Measurements from ENCODE around the gene FUT1. TPM values are rescaled to one million over a fixed set of nuclear protein-coding genes. Genes with fewer than 3 reads are reported as not detected.
A peak's percentile ranks its signal among the peaks of the same experiment; 100 is the strongest.

FUT1 gene
- total and polyA plus RNA-seq, 9 of the 15 experiments (the other 6 are each of a cell fraction or from before 2014, with no cell fraction given) = 2.3 to 18.5 (median 8.8) TPM

DNA sequence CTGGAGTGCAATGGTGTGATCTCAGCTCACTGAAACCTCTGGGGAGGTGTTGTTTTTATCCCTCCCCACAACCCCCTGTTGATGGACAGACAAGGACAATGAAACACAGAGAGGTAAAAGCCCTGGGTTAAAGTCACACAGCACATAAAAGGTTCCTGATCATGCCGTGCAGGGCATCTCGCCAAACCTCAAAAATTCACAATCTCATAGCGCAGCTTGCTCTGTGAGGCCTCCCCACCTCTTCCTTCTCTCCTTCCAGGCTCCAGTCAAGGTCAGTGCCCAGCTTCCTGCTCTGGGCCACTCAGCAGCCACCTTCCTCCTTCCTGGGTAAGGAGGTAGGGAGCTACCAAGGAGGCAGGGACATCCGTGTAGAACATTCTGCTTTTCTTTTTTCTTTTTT is 54.4 kb downstream of the FUT1 start (continued):
- TF ChIP-seq PTRF (tag; IDR thresholded peaks at IDR 0.05) (no peak), NFRKB (IDR thresholded peaks at IDR 0.05; ENCODE audit: low read depth) (no peak), JUND (IDR thresholded peaks at IDR 0.05; ENCODE audit: borderline replicate concordance, low read depth, low read length) (0 out of 2 replicates have a peak, but pooled peaks have one; percentile 19), JUND (tag; IDR thresholded peaks at IDR 0.05; ENCODE audit: borderline replicate concordance, low read depth, low read length) (no peak), HIVEP1 (CRISPR knock-in tag; IDR thresholded peaks at IDR 0.05) (no peak), GABPB1 (CRISPR knock-in tag; IDR thresholded peaks at IDR 0.05) (no peak), ELF1 (tag; IDR thresholded peaks at IDR 0.05) (peak; percentile 40; the same call in 1 of the 2 replicates), ZNF143 (CRISPR knock-in tag; IDR thresholded peaks at IDR 0.05) (no peak), ZNF239 (CRISPR knock-in tag; IDR thresholded peaks at IDR 0.05) (no peak), CBX5 (IDR thresholded peaks at IDR 0.05; ENCODE audit: borderline replicate concordance, low read depth) (no peak), ZNF140 (CRISPR knock-in tag; IDR thresholded peaks at IDR 0.05) (no peak), RFX5 (IDR thresholded peaks at IDR 0.05; ENCODE audit: low read depth, low read length) (no peak), TAF1 (IDR thresholded peaks at IDR 0.05; ENCODE audit: control insufficient read depth, extremely low read depth, insufficient read depth, low read length, severe bottlenecking) (peak; percentile 22), POLR2AphosphoS5 (IDR thresholded peaks at IDR 0.05; ENCODE audit: control insufficient read depth, insufficient read depth, low read depth, low read length) (peak; percentile 54; the same call in 1 of the 2 replicates), MYBL2 (IDR thresholded peaks at IDR 0.05; ENCODE audit: low read depth) (no peak), MYBL2 (CRISPR knock-in tag; IDR thresholded peaks at IDR 0.05; ENCODE audit: borderline replicate concordance) (no peak), POLR2AphosphoS2 (IDR thresholded peaks at IDR 0.05; ENCODE audit: low read length) (no peak), BHLHE40 (IDR thresholded peaks at IDR 0.05; ENCODE audit: low read length) (peak; percentile 20; the same call in 1 of the 2 replicates), ZFX (CRISPR knock-in tag; IDR thresholded peaks at IDR 0.05) (peak; percentile 35), DPF2 (IDR thresholded peaks at IDR 0.05) (peak; percentile 74), POLR2B (IDR thresholded peaks at IDR 0.05; ENCODE audit: low read depth, partially characterized antibody) (no peak)
- TF ChIP-seq, protein P1, sequence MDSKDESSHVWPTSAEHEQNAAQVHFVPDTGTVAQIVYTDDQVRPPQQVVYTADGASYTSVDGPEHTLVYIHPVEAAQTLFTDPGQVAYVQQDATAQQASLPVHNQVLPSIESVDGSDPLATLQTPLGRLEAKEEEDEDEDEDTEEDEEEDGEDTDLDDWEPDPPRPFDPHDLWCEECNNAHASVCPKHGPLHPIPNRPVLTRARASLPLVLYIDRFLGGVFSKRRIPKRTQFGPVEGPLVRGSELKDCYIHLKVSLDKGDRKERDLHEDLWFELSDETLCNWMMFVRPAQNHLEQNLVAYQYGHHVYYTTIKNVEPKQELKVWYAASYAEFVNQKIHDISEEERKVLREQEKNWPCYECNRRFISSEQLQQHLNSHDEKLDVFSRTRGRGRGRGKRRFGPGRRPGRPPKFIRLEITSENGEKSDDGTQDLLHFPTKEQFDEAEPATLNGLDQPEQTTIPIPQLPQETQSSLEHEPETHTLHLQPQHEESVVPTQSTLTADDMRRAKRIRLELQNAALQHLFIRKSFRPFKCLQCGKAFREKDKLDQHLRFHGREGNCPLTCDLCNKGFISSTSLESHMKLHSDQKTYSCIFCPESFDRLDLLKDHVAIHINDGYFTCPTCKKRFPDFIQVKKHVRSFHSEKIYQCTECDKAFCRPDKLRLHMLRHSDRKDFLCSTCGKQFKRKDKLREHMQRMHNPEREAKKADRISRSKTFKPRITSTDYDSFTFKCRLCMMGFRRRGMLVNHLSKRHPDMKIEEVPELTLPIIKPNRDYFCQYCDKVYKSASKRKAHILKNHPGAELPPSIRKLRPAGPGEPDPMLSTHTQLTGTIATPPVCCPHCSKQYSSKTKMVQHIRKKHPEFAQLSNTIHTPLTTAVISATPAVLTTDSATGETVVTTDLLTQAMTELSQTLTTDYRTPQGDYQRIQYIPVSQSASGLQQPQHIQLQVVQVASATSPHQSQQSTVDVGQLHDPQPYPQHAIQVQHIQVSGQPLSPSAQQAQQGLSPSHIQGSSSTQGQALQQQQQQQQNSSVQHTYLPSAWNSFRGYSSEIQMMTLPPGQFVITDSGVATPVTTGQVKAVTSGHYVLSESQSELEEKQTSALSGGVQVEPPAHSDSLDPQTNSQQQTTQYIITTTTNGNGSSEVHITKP (IDR thresholded peaks at IDR 0.05; ENCODE audit: partially characterized antibody) = no peak
- TF ChIP-seq, protein P2, sequence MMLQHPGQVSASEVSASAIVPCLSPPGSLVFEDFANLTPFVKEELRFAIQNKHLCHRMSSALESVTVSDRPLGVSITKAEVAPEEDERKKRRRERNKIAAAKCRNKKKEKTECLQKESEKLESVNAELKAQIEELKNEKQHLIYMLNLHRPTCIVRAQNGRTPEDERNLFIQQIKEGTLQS (IDR thresholded peaks at IDR 0.05) = no peak
- TF ChIP-seq, protein P2 (CRISPR knock-in tag; conservative IDR thresholded peaks at IDR 0.05) = no peak
- TF ChIP-seq, protein P3, sequence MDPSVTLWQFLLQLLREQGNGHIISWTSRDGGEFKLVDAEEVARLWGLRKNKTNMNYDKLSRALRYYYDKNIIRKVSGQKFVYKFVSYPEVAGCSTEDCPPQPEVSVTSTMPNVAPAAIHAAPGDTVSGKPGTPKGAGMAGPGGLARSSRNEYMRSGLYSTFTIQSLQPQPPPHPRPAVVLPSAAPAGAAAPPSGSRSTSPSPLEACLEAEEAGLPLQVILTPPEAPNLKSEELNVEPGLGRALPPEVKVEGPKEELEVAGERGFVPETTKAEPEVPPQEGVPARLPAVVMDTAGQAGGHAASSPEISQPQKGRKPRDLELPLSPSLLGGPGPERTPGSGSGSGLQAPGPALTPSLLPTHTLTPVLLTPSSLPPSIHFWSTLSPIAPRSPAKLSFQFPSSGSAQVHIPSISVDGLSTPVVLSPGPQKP (CRISPR knock-in tag; IDR thresholded peaks at IDR 0.05) = no peak

All from K562 (cell line).